Measurements from ENCODE around the gene ID2. TPM values are rescaled to one million over a fixed set of nuclear protein-coding genes. Genes with fewer than 3 reads are reported as not detected.

ID2 gene
- total and polyA plus RNA-seq, 2 of the 13 experiments (the other 11 are each of a cell fraction or from before 2014, with no cell fraction given), result 214 to 719 TPM

GRCh38 chr2:8662239-8662879 is 19.5 kb upstream of the ID2 start (continued):
- TF ChIP-seq ZNF770 (CRISPR knock-in tag; IDR thresholded peaks at IDR 0.05), result peak; percentile 50; the same call in 1 of the 2 replicates
- peak; percentile 73; the same call in 1 of the 2 replicates for TF ChIP-seq THRA (CRISPR knock-in tag; IDR thresholded peaks at IDR 0.05; ENCODE audit: borderline replicate concordance)
- no peak for TF ChIP-seq TCF7L2 (IDR thresholded peaks at IDR 0.05; ENCODE audit: low read depth, low read length)
- peak; percentile 55; the same call in 1 of the 2 replicates for TF ChIP-seq RXRB (CRISPR knock-in tag; IDR thresholded peaks at IDR 0.05; ENCODE audit: borderline replicate concordance)
- no peak for TF ChIP-seq NR2F6 (IDR thresholded peaks at IDR 0.05)
- peak; percentile 8; the same call in 1 of the 2 replicates for TF ChIP-seq NR2F6 (CRISPR knock-in tag; IDR thresholded peaks at IDR 0.05)
- peak; percentile 15 to 49; a peak in 1 of 4 replicates for TF ChIP-seq MAFK (conservative IDR thresholded peaks at IDR 0.05 in 1 of 2, IDR thresholded peaks at IDR 0.05 in 1 of 2; ENCODE audit: low read length in 2 of 2)
- peak; percentile 86 for TF ChIP-seq FOSL2 (CRISPR knock-in tag; IDR thresholded peaks at IDR 0.05)
- TF ChIP-seq U2AF2 (IDR thresholded peaks at IDR 0.05; ENCODE audit: low read depth, low read length), result no peak
- TF ChIP-seq HNF1A (IDR thresholded peaks at IDR 0.05; ENCODE audit: low read depth), result no peak
- TF ChIP-seq HNF1A (CRISPR knock-in tag; IDR thresholded peaks at IDR 0.05; ENCODE audit: borderline replicate concordance), result peak; percentile 34; the same call in 1 of the 2 replicates
- TF ChIP-seq MED1 (CRISPR knock-in tag; IDR thresholded peaks at IDR 0.05), result no peak
- no peak for TF ChIP-seq BRCA1 (CRISPR knock-in tag; IDR thresholded peaks at IDR 0.05)

All from HepG2 (cell line).